ENCODE measurements around the gene MRPS16.

- TF ChIP-seq, protein P1, sequence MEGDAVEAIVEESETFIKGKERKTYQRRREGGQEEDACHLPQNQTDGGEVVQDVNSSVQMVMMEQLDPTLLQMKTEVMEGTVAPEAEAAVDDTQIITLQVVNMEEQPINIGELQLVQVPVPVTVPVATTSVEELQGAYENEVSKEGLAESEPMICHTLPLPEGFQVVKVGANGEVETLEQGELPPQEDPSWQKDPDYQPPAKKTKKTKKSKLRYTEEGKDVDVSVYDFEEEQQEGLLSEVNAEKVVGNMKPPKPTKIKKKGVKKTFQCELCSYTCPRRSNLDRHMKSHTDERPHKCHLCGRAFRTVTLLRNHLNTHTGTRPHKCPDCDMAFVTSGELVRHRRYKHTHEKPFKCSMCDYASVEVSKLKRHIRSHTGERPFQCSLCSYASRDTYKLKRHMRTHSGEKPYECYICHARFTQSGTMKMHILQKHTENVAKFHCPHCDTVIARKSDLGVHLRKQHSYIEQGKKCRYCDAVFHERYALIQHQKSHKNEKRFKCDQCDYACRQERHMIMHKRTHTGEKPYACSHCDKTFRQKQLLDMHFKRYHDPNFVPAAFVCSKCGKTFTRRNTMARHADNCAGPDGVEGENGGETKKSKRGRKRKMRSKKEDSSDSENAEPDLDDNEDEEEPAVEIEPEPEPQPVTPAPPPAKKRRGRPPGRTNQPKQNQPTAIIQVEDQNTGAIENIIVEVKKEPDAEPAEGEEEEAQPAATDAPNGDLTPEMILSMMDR (conservative IDR thresholded peaks at IDR 0.05; ENCODE audit: low read depth, low read length) = no peak
- TF ChIP-seq EZH2 (IDR thresholded peaks at IDR 0.05; ENCODE audit: low read length, unreplicated experiment) = no peak
- TF ChIP-seq EZH2phosphoT487 (IDR thresholded peaks at IDR 0.05; ENCODE audit: borderline replicate concordance, low read length) = no peak
Measured at GRCh38 chr10:73229567-73229966, 22.9 kb downstream of the MRPS16 start.
